ENCODE results near the gene SMARCB1. TPM values are rescaled to one million over a fixed set of nuclear protein-coding genes. Genes with fewer than 3 reads are reported as not detected.

Gene SMARCB1
- total and polyA plus RNA-seq, 4 donors: 39.2 to 69.6 (median 47.8) TPM

DNA sequence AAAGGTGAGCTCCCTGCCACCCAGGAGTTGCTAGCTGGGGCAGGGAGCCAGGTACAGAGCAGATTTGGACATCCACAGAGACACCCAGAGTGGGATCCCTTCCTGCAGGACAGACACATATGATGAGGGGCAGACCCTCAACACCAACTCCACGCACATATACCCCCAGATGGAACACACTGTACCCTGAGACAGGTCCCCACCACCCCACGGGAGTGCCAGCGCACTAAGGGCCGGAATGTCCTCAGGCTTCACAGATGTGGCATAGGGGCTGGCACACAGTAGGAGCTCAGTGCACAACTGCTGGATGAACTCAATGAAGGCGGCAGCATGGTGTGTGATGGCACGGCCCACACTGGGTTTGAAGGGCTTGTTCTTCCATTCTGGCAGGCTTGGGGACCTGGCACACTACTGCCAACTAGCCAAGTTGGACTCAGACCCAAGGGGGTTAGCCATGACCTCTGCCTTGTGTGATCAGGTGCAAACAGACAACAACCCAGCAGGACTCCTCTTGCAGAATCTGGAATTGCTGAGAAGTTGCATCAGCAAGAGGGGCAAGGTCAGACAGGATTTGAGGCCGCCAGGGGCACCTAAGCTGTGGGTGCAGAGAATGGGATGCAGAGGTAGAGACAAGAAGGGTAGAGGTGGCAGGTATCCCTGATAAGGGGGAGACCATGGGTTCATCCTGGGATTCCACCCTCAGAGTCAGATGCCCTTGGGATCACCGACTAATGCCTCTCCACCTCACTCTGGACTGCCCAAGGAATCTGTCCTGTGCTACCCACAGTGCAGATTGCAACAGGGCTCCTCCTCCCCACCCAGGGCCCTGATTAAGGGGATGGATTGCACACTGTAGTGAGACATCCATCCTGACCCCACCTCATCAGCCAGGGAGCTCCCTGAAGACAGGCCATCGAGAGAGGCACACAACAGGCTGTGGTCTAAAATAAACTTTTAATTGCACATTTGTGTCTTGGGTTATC lies 21.6 kb upstream of the SMARCB1 start:
- ATAC-seq (ENCODE audit: insufficient read depth, low FRiP score) (no peak), DNase-seq (no peak)
- TF ChIP-seq, protein P1, sequence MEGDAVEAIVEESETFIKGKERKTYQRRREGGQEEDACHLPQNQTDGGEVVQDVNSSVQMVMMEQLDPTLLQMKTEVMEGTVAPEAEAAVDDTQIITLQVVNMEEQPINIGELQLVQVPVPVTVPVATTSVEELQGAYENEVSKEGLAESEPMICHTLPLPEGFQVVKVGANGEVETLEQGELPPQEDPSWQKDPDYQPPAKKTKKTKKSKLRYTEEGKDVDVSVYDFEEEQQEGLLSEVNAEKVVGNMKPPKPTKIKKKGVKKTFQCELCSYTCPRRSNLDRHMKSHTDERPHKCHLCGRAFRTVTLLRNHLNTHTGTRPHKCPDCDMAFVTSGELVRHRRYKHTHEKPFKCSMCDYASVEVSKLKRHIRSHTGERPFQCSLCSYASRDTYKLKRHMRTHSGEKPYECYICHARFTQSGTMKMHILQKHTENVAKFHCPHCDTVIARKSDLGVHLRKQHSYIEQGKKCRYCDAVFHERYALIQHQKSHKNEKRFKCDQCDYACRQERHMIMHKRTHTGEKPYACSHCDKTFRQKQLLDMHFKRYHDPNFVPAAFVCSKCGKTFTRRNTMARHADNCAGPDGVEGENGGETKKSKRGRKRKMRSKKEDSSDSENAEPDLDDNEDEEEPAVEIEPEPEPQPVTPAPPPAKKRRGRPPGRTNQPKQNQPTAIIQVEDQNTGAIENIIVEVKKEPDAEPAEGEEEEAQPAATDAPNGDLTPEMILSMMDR (IDR thresholded peaks at IDR 0.05; ENCODE audit: control extremely low read depth, extremely low read depth): no peak
- H3K4me1 ChIP-seq (ENCODE audit: control insufficient read depth in 5 of 5, insufficient read depth in 5 of 5, low read length in 5 of 5): peaks cover 0 to 27% (median 10%) of the 10 kb centered on the region in 5 donors
- H3K27me3 ChIP-seq (ENCODE audit: control insufficient read depth in 3 of 3, insufficient read depth in 3 of 3, low read length in 2 of 3): no peaks in the 10 kb centered on the region
- no peak overlapping the region for H3K9ac ChIP-seq (ENCODE audit: insufficient read depth in 1 of 2, low read length in 2 of 2)
- H3K4me3 ChIP-seq: no peak overlapping the region
- WGBS, 2 donors: 94 to 97% methylated on average over 9 of the region's 9 CpGs
- no peaks in the 10 kb centered on the region for H3K9me3 ChIP-seq (ENCODE audit: control insufficient read depth in 4 of 4, insufficient read depth in 3 of 4, low read length in 3 of 4)
- no peak overlapping the region for H3K27ac ChIP-seq (ENCODE audit: low read depth in 1 of 2, low read length in 1 of 2)
- peaks cover 0 to 3% (median 0%) of the 10 kb centered on the region in 4 donors for H3K36me3 ChIP-seq (ENCODE audit: control insufficient read depth in 4 of 4, insufficient read depth in 4 of 4, low read length in 4 of 4)

DNA sequence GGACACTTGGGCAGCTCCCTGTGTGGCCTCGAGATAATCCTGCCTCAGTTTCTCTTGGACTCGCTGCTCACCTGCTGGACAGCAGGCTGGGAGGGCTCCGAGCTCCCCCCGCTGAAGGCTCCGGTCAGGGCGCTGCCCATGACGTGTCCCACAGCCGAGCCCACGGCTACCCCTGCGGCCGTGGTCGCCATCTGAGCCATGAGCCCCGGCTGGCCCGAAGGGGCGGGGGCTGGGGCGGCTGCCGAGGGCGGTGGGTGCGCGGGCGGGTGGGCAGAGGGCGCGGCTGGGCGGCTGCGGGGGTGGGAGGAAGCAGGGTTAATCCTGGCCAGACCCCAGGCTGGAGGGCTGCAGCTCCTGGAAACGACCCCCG lies 19.5 kb upstream of the SMARCB1 start:
- ATAC-seq (ENCODE audit: insufficient read depth, low FRiP score) (no peak), DNase-seq (no peak)
- no peaks in the 10 kb centered on the region for H3K27me3 ChIP-seq (ENCODE audit: control insufficient read depth in 3 of 3, insufficient read depth in 3 of 3, low read length in 2 of 3)
- peak overlapping the region; percentile 78 to 89 for H3K27ac ChIP-seq (ENCODE audit: low read depth in 1 of 2, low read length in 1 of 2)
- peaks cover 0 to 29% (median 11%) of the 10 kb centered on the region in 5 donors for H3K4me1 ChIP-seq (ENCODE audit: control insufficient read depth in 5 of 5, insufficient read depth in 5 of 5, low read length in 5 of 5)
- peak overlapping the region; percentile 65 for H3K4me3 ChIP-seq
- no peaks in the 10 kb centered on the region for H3K9me3 ChIP-seq (ENCODE audit: control insufficient read depth in 4 of 4, insufficient read depth in 3 of 4, low read length in 3 of 4)
- TF ChIP-seq, protein P1 (IDR thresholded peaks at IDR 0.05; ENCODE audit: control extremely low read depth, extremely low read depth): no peak
- peaks cover 0 to 3% (median 0%) of the 10 kb centered on the region in 4 donors for H3K36me3 ChIP-seq (ENCODE audit: control insufficient read depth in 4 of 4, insufficient read depth in 4 of 4, low read length in 4 of 4)
- no peak overlapping the region for H3K9ac ChIP-seq (ENCODE audit: insufficient read depth in 1 of 2, low read length in 2 of 2)
- WGBS, 2 donors: 13 to 19% methylated on average over 11 to 27 of the region's 27 CpGs

DNA sequence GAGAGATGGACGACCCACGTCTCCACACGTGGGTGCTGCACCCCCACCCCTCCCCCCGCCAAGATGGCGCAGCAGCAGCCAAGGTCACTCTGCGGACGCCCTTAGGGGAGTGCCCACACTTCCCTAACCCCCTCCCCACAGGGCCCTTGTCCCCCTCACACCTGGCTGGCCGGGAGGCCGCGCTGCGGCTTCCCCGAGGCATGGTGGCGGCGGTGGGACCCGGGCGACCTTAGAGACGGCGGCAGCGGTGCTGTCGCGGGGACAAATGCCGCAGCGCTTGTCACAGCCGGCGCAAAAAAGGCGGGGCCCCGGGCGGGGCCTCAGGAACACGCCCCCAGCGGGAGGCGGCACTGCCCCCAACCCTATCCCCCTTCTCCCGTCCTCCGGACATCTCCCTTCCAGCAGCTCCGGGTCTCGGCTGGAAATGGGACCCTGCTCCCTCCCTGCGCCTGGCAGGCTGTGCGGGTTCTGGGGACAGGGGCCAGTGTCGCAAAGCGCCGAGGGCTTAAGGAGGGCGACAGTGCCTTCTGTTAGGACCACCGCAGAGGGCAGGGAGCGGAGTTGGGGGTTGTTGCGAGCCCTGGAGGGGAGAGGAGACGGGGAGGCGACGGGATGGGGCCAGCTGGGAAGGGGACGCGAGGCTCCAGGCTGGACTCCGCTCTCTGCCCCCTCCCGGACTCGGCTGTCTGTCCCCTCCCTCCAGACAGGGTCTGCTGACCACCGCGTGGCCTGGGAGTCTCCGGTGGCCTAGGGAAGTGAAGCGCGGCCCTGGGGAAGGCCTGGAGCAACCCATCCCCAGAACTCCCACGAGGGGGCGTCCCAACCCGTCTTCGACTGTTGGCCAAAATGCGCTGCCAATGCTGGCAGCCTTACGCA lies 18.9 kb upstream of the SMARCB1 start, which contains the start of gene CHCHD10:
Gene CHCHD10, minus strand, starts transcription at position 300 of the 876 bp plus-strand sequence. Its CDS starts 98 bp downstream, at position 202.
- Histone ChIP-seq H3K9ac (ENCODE audit: insufficient read depth in 1 of 2, low read length in 2 of 2) (peak within 1 kb of the TSS; percentile 3 to 49), H3K9me3 (ENCODE audit: control insufficient read depth in 4 of 4, insufficient read depth in 3 of 4, low read length in 3 of 4) (no peaks in the 10 kb centered on the region), H3K36me3 (ENCODE audit: control insufficient read depth in 4 of 4, insufficient read depth in 4 of 4, low read length in 4 of 4) (peaks cover 0 to 3% (median 0%) of the 10 kb centered on the region in 4 donors), H3K27ac (ENCODE audit: low read depth in 1 of 2, low read length in 1 of 2) (peak within 1 kb of the TSS; percentile 78 to 89), H3K27me3 (ENCODE audit: control insufficient read depth in 3 of 3, insufficient read depth in 3 of 3, low read length in 2 of 3) (no peaks in the 10 kb centered on the region), H3K4me3 (peak within 1 kb of the TSS; percentile 65), H3K4me1 (ENCODE audit: control insufficient read depth in 5 of 5, insufficient read depth in 5 of 5, low read length in 5 of 5) (peaks cover 0 to 26% (median 11%) of the 10 kb centered on the region in 5 donors)
- ATAC-seq (ENCODE audit: insufficient read depth, low FRiP score): peak; percentile 81
- TF ChIP-seq, protein P1 (IDR thresholded peaks at IDR 0.05; ENCODE audit: control extremely low read depth, extremely low read depth): peak; percentile 36
- peak; percentile 86 to 91 (median 89) for DNase-seq
- 0 to 1% methylated on average over 62 to 63 of the region's 63 CpGs for WGBS, 2 donors

Measured in lung (tissue), 12 donors.